Measurements from ENCODE around the gene RFX4.

Gene RFX4

GRCh38 chr12:106736051-106736957, 153.5 kb downstream of the RFX4 start:
- no peak for DNase-seq

GRCh38 chr12:106739318-106739717, 156.5 kb downstream of the RFX4 start:
- DNase-seq, result no peak

GRCh38 chr12:106739815-106740530, 157.2 kb downstream of the RFX4 start:
- DNase-seq, result no peak

GRCh38 chr12:106740818-106741217, 158.0 kb downstream of the RFX4 start:
- no peak for DNase-seq

- no peak for DNase-seq
Measured at GRCh38 chr12:106741247-106741646, 158.4 kb downstream of the RFX4 start.

GRCh38 chr12:106743270-106743988, 160.6 kb downstream of the RFX4 start:
- no peak for DNase-seq

- no peak for DNase-seq
Measured at GRCh38 chr12:106744600-106744999, 161.8 kb downstream of the RFX4 start.

GRCh38 chr12:106745181-106745745, 162.5 kb downstream of the RFX4 start:
- DNase-seq, result no peak

- no peak for DNase-seq
Measured at GRCh38 chr12:106747973-106748436, 165.2 kb downstream of the RFX4 start.

- no peak for DNase-seq
Measured at GRCh38 chr12:106750524-106750923, 167.7 kb downstream of the RFX4 start.

- DNase-seq, result no peak
Measured at GRCh38 chr12:106753526-106753925, 170.7 kb downstream of the RFX4 start.

- no peak for DNase-seq
Measured at GRCh38 chr12:106754331-106754730, 171.5 kb downstream of the RFX4 start.

GRCh38 chr12:106757623-106758348, 175.0 kb downstream of the RFX4 start:
- DNase-seq, result no peak

- DNase-seq, result no peak
Measured at GRCh38 chr12:106758349-106759110, 175.7 kb downstream of the RFX4 start.

GRCh38 chr12:106759526-106760183, 176.9 kb downstream of the RFX4 start:
- DNase-seq, result no peak

- no peak for DNase-seq
Measured at GRCh38 chr12:106760184-106760531, 177.4 kb downstream of the RFX4 start.

- DNase-seq, result no peak
Measured at GRCh38 chr12:106764220-106764619, 181.4 kb downstream of the RFX4 start.

GRCh38 chr12:106764738-106765137, 181.9 kb downstream of the RFX4 start:
- no peak for DNase-seq

- no peak for DNase-seq
Measured at GRCh38 chr12:106766393-106766826, 183.6 kb downstream of the RFX4 start.

- DNase-seq, result no peak
Measured at GRCh38 chr12:106767206-106767605, 184.4 kb downstream of the RFX4 start.
